Posterior cingulate gyrus (tissue), 11 donors: ENCODE results near the gene UROS.

ENCODE experiments used
- DNase-seq, 10 donors: peaks; one replicate each; pipeline versions ENCODE4 v3.0.0 to v3.0.0-alpha.2; 2020 to 2021; ENCODE audit warnings: mixed read lengths in 3 of 10
- intact Hi-C: fragments of 100-400 bp; cut with DNase I; formaldehyde crosslinking; loops from one replicate; pipeline ENCODE4 v1.15.1; 2023

Gene UROS

DNA sequence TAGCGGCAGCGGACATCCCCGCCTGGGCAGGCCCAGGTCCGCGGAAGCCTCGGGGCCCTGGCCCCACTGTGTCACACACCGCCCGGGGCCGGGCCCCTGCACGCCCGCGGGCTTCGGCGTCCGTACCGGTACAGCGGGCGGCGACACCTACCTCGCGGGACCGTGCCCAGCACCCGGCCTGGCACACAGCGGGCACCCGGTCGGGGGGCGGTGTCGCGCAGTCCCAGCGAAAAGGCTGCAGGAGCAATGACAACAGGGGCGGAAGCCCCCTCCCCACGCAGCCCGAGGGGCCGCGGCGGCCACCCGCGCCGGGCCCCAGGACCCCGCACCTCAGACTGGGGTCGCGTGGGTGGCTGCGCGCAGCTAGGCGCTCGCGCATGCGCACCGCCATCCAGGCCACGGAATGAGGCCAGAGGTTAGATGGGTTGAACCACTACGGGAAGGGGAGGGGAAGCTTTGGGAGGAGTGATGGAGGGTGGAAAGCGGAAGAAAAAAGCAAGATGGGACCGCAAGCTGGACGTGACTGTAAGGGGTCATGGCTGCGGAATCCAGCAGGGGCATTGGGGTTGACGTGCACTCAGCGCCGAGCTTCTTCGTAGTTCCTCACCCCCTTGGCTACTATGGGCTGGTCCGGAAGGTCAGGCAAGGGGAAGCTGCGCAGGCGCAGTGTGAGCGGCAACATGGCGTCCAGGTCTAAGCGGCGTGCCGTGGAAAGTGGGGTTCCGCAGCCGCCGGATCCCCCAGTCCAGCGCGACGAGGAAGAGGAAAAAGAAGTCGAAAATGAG lies at the start of gene UROS, which contains the start of gene BCCIP:
UROS (minus strand) TSS at position 381 of the 785 bp plus-strand sequence. CDS start 6,759 bp downstream, outside the sequence.
BCCIP (plus strand) TSS at position 669 of the 785 bp plus-strand sequence; CDS start at position 681, 12 bp downstream.
- intact Hi-C loops: loop anchor here (10.0 kb wide), 1 partner anchor 98 kb away; no protein-coding TSS in a partner anchor
- DNase-seq: peak; percentile 84 to 98 (median 90)

DNA sequence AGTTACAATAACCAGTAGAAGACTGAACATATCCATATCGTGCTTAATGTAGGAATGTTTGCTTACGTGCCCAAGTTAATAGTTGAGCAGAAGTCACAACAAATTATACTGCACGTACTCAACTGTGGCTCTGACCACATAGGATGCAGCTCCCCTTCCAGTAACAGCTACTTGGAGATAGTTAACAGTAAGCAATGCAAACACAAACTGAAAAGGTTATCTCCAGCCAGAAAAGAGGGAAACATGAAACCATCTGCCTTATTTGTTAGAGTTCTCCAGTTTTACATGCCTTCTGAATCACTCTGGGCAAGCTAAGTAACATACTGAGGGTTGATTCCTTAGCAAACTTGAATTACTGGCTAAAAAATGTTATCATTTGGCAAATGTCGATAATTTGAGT lies 48.3 kb upstream of the UROS start:
- DNase-seq: no peak
- intact Hi-C loops: no loop called here

DNA sequence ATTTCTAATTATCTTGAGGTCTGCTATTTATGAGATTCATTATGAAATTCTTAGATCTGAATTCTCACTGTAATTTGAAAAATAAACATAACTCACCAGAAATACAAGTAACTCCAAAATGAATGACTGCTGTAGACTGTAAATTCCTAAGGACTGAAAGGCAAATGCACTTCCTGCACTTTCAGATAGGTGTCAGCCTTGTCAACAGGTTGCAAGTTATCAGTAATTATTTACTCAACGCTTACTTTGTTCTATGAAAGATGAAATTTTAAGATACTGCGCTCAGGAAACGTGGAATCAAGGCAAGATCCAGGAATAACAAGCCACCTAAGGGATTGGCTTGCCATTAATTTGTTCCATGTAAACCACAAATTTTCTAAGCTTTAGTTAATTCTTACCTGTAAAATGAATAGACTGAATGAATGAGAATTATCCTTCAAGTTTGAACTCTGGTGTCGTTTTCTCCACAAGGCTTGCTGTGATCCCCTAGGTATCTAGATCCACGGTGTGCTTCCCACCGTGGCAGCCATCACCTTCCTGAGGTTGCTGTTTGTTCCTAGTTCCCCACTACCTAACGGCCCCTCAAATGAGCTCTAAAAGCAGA lies 45.4 kb upstream of the UROS start:
- intact Hi-C loops: no loop called here
- no peak for DNase-seq

DNA sequence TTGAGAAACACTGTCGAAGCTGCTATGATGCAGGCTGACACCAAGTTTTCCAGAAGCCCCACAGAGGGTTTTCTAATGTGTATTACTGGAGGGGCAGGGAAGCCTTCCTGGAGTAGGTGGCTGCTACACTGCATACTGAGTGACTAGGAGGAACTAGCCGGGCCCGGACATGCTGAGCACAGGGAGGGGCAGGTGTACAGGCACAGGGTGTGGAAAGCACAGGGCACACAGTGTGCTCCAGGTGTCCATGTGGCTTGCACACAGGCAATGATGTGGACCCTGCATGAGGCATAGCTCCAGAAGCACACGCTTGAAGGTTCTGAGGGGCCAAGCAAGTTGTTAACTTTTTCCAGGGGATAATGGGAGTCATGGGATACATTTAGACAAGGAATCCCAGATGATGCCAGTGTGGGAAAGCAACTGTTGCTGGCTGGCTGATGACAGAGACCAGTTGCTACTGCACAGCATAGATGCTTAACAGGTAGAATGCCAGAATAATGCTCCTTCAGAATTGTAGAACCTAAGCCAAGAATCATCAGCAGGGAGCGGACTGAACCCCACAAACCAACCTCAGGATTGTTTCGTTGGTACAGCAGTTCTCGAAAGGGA lies 43.5 kb upstream of the UROS start:
- intact Hi-C loops: no loop called here
- DNase-seq: no peak

DNA sequence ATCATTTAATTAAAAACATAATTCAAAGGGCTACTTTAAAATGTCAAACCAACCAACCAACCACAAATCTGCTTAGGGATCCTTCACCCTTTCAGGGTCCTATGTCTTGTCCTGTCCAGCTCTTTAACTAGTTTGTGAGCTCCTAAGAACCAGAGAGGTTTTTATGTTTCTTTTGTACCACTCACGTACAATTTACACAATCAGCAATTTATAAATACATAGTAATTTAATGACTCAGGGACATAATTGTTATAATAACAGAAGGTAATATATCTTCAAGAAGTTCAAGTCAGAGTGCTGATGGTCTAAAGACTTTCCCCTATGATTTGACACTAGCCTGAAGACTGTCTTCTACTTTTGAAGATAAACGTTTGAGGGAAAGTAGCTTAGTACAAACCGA lies 42.1 kb upstream of the UROS start:
- DNase-seq: no peak
- intact Hi-C loops: no loop called here

DNA sequence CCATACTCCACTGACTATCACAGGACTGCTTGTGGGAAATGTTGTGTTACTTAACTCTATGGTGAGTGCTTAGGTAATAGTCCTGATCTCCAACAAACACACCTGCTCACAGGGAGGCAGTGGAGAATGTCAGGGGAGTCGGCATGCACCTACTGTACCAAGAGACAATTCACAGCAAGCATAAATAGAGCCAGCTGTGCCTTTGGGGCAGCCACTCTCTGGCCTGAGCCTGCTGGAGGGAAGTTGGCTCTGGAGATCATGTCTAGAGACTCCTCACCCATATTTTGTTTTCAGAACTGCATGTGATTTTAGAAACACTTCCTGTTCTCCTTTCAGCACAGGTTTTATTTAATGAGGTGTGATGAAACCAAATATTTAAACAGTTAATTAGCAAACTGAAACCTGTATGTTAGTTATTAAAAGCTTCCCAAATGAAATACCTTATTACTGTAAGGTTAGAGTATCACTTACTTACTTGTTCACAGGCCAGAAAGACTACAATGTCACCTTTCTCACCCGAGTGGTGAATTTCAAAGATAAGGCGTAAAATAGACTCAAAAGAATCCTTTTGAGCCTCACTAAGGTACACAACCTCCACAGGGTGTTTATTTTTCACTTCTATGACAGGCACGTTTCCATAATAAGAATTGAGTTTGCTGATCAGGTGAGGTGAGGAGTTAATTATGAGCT lies 36.2 kb upstream of the UROS start:
- DNase-seq: no peak
- intact Hi-C loops: no loop called here

DNA sequence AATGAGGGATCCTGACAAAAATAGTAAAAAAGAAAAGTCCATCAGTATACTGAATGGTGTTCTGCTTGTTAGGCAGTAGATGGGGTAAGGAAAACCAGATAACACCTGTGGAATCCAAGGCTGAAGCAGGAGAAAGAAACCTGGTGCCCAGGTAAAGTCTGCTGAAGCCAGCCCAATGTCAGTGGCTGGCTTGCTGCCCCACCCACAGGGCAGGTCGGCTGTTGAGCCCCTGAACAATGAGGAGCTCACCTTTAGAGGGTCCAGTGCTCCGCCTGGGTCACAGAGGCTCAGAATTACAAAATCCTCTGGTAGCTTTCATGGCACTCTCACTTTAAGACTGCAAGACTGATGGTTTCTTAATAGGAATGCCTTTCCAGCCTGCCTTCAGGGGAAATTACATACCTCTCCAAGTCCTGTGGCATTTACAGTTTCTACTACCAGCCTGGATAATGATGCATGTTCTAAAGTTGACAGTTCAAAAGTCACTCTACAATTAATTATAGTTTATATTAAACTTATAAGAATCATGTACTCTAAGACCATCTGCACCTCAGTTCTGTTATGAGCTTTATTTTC lies 34.2 kb upstream of the UROS start:
- intact Hi-C loops: no loop called here
- no peak for DNase-seq

DNA sequence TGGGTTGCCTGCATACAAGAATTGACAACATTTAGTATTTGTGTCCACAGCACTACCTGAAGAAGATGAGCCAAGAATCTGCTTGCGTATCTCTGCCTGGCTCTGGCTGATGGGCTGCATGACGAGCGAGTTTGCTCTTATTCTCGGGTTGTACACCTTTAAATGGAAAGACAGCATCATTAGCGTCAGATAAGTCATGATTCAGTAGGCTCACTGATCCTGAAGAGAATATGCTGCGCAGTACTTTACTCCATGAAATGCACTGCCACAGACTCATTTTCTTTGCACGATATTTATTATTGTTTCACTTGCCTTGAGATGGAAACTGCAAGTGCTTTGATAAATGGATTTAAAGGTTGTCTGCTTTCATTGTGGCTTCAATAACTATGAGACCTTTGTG lies 29.4 kb upstream of the UROS start:
- DNase-seq: no peak
- intact Hi-C loops: no loop called here

DNA sequence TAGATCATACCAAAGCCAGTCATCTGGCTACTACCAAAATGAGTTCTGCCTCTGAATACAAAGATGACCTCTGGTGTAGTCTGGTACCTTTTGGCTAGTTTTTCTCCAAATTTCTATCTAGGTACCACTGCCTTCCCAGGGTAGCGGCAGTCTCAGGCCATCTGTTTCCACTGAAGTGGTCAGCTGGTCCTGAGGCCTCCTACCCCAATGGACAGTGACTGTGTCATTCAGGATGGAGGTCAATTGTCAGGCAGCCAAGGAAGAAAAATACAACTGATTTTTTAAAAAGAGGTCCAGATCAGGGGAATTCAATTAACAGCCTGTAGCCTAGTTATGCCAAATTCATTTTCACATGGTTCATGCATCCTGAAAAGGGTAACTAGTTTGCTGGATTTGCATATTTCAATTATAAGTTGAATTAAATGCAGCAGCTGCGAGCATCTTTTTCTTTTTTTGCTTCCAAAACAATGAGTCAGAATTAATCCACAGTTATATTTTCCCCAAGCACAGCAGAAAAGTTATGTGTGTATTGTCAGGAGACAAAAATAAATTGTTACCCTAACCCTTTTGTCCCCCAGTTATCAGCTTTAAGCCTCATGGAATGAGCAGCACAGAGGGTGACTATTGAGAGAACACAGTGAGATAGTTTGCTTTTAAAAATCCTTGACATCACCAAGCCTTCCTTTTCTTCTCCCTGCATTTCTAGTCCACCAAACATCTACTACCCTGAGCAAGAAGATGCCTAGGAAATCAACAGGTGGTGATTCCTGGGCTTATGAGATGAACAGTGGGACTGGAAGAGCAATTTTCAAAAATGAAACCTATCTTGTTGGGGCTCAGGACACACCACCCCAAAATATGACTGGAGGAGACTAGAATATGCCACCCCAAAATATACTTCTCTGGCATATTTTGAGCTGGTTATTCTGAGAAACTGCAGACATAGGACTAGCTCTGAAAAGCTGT lies 28.0 kb upstream of the UROS start:
- DNase-seq: no peak
- intact Hi-C loops: no loop called here

DNA sequence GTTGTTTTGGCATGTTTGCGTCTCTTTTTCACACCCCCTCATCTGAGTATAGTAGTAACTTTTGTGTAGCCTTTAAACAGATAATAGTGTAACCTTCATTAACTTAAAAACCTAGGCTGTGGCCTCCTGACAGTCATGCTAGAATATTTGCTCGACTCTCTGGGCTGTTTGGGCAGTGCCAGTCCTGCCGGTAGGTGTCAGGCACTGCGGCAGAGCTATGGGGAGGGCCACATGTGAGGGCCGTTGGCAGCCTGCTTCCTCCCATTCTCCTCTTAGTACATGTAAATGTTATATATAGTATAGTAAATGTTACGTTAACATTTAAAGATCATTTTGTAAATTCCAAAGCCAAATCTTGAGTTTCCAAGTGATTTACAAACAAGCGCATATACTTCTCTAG lies 26.4 kb upstream of the UROS start:
- intact Hi-C loops: no loop called here
- no peak for DNase-seq

DNA sequence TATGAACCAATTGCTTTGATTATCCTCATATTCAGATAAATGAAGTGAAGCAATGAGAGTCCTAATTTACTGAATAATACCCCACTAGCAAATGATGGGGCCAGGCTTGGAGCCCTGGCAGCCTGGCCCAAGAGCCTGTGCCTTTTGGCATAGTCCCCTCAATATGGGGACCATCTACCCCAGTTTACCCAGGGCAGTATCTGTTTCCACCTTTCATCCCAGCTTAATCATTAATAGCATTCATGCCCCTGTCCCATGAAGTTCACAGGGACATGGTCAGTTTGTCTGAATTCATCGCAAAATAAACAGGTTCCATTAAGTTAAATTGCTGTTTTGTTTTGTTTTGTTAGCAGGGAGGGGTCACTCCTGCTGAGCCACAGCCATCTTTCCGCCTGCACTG lies 25.8 kb upstream of the UROS start:
- no peak for DNase-seq
- intact Hi-C loops: no loop called here

DNA sequence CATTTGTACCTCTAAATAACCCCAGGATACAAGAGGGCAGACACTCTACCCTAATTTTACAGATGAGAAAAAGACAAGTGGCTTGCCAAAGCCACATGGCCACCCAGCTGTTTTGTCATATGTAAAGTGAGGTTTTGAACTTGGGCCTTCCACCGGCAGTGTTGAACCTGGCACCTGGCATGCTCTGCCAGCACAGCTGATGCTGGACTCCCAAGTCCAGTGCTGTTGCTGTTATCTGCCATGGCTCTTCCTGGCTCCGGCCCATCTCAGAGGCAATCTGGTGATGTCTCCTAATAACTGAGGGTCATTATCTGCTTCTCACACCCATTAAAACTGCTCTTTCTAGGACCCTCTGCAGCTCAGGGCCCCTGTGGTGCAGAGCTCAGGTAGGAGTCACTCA lies 25.3 kb upstream of the UROS start:
- intact Hi-C loops: no loop called here
- no peak for DNase-seq

DNA sequence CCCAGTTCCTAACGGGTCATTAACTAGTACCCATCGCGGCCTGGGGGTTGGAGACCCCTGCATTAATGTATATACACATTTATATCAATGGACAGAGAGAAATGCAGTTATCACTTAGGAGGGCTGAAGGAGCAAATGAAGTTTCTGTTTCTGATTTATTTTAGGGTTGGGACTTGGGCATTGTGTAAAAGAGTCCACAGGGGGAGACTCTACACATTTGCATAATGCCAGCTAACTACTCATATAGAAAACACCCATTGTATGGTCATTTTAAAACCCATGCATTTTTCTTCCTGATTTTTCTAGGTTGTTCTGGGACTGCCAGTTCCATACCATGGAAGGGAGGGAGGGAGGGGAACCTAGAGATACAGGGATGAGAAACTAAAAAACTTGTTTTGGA lies 23.8 kb upstream of the UROS start:
- intact Hi-C loops: no loop called here
- no peak for DNase-seq

DNA sequence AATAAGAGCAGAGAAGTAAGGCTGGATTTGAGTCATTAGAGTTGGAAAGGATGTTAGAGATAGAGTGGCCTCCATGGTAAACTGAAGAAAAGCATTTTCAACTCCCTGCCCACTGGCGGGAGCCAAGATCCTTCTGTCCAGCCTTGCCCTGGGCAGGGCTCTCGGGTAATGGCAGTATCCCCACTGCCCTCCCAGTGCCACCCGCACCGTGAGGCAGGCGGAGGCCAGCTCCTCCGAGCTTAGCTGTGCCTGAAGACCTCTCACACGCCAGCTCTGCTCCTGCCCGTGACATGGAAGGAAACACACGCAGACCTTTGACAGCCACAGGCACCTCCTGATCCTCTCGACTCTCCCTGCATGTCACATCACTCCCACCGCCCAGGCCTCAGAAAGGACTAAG lies 22.6 kb upstream of the UROS start:
- intact Hi-C loops: no loop called here
- peak in 1 of 10 donors; percentile 83 for DNase-seq

DNA sequence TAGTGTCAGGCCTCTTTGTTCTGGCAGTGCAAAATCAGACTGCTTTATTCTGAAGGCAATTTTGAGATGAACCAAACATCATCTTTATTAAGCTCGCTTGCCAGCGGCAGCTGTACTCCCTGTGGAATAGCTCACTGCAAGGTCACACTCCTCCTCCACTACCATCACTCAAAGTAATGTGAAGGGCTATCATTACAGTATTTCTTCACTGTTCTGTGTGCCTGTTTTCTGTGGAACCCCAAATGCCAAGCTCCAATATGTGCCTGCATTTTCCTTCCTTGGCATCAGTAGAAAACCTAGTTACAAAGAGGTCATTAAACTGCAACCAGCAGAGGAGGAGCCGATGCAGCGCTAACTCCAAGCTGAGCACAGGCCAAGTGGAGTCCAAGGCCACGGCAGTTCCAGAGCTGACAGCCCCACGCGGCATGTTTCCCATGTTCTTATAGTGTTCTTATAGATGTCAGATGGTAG lies 21.7 kb upstream of the UROS start:
- intact Hi-C loops: no loop called here
- peak in 4 of 10 donors; percentile 33 to 90 (median 42) for DNase-seq

DNA sequence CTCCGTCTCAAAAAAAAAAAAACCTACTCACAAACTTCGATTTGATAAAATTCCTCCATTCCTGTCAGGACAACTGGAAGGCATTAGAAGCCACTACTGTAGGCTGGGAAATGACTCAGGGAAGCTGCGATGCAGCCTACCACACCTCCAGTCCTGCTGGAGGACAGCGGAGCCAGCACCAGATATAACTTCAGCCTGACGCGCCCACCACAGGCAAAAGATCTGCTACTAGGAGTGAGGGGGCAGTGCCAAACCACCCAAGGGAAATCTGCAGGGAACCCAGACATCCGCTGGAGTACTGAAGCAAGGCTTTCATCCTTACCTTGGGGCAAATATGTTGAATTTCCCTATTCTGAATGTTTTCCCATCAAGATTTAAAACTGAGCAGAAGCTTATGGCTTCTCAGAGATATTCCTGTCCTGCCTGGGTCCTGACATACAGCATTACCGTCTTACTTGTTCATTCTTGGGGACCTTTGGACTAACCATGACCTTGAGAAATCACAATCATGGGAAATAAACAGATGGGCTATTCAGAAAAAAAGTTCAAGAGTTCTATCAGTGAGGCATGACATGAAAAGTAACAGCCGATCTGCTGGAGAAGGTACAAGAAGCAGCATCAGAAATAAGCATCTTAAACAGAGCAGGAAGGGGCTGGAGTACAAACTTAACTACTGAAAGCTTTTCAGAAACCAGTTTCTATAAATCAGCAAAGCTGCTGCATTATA lies 20.7 kb upstream of the UROS start:
- DNase-seq: peak in 8 of 10 donors; percentile 44 to 93 (median 62)
- intact Hi-C loops: no loop called here

DNA sequence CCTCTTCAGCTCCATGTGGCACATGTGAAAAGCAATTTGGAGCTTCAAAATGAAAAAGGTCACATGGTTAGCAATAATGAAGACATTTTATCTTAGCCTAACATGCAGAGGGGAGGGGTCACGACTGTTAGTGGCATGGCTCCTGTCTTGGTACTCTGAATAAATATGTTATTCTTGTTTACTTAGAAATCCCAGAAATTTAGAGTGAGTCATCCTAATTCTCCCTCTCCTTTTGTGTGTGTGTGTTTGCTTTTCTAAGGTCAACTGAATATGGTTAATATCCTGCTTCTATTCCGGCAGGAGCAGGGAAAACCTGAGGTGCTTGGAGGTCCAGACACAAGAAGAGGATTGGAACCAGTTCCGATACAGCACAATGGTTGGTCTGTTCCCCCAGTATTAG lies 17.9 kb upstream of the UROS start:
- intact Hi-C loops: no loop called here
- no peak for DNase-seq

DNA sequence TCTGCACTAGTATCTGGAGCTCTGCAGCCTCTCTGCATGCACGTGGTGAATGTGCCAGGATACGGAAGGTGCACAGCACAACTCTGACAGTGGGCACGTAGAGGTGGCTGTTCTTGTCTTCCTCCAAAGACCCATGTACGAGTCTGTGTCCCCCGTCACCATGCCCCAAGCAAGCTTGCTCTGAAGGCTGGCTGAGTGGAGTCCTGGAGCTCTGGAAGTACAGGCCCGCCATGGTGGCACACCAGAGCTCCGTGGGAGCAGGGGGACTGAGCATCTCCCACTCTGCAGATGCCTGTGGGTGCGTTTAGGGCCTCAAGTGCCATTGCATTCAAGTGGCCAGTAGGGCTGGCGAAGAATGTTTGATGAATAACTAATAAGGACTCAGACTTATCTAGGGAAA lies 17.3 kb upstream of the UROS start:
- intact Hi-C loops: no loop called here
- peak in 1 of 10 donors; percentile 56 for DNase-seq
